ENCODE data around the gene ZFR. TPM values are rescaled to one million over a fixed set of nuclear protein-coding genes. Genes with fewer than 3 reads are reported as not detected.

Gene ZFR
- polyA plus RNA-seq, 1 donor (not counting 4 experiments of a cell fraction or from before 2014, with no cell fraction given): 58.7 TPM

DNA sequence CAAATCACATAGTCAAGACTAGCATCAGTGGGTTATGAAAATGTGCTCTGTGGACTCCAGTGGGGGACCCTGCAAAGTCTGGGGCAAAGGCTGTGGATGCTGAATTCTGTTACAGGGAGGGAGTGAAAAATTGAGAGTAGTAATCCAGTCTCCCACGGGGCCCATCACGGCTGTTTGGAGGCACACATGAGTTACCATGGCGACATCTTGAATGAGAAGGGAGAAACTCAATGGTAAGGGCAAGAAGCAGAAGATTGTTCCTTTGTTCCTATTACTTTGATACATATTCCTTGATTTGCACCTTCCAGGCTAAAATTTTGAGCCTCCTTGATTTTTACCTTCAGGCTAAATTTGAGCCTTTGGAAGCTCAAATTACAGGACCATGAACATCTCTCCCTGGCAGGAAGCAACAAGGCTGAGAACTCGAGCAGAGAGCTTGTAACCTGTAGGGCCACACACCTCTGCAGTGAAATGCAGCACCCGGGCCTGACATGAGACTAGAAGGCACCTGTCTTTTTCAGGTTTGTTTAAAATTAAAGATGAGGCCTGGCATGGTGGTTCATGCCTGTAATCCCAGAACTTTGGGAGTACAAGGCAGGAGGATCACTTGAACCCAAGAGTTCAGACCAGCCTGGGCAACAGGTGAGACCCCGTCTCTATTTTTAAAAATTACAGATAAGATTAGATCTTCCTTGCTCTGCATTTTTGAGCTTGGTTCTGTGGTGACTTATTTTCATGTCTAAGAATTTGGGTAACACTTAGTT lies 31.0 kb upstream of the ZFR start:
- DNase-seq (ENCODE audit: low read depth, low spot score) (no peak), FAIRE-seq (no peak)
- Histone ChIP-seq H3K79me2 (ENCODE audit: control insufficient read depth, insufficient read depth, low read length) (no peaks in the 10 kb centered on the region), H3K27me3 (ENCODE audit: control insufficient read depth, extremely low read depth, insufficient read depth, low read length) (no peaks in the 10 kb centered on the region), H3K9me1 (ENCODE audit: control insufficient read depth, extremely low read depth, insufficient read depth, low read length) (no peaks in the 10 kb centered on the region), H4K20me1 (ENCODE audit: control insufficient read depth, extremely low read depth, insufficient read depth, low read length) (no peaks in the 10 kb centered on the region), H3K4me3 (ENCODE audit: control insufficient read depth in 2 of 3, extremely low read depth in 1 of 3, insufficient read depth in 2 of 3, low read depth in 1 of 3, low read length in 3 of 3) (no peak overlapping the region), H3K27ac (ENCODE audit: control insufficient read depth, insufficient read depth, low read length) (no peak overlapping the region), H3K36me3 (ENCODE audit: control insufficient read depth in 2 of 2, extremely low read depth in 1 of 2, insufficient read depth in 2 of 2, low read length in 2 of 2) (no peaks in the 10 kb centered on the region), H3K4me2 (ENCODE audit: control insufficient read depth, extremely low read depth, insufficient read depth, low read depth, low read length) (no peak overlapping the region), H3K4me1 (ENCODE audit: control insufficient read depth, extremely low read depth, insufficient read depth, low read length) (no peaks in the 10 kb centered on the region), H3K9ac (ENCODE audit: control insufficient read depth, extremely low read depth, insufficient read depth, low read length) (no peak overlapping the region), H3K9me3 (ENCODE audit: control insufficient read depth, low read depth, low read length) (no peaks in the 10 kb centered on the region), H2AFZ (ENCODE audit: control insufficient read depth, low read length) (no peak overlapping the region)
- TF ChIP-seq CTCF (optimal IDR thresholded peaks at IDR 0.05 in 1 of 3, IDR thresholded peaks at IDR 0.05 in 1 of 3, conservative IDR thresholded peaks at IDR 0.05 in 1 of 3; ENCODE audit: extremely low read depth in 1 of 3, insufficient read depth in 2 of 3, low read length in 3 of 3) (no peak), EZH2 (IDR thresholded peaks at IDR 0.05; ENCODE audit: low read length) (no peak)
- dilution Hi-C loops (cut with MboI; ENCODE audit: extremely low pct_ligation_motif_present, low sequenced_read_pairs): no loop called here

DNA sequence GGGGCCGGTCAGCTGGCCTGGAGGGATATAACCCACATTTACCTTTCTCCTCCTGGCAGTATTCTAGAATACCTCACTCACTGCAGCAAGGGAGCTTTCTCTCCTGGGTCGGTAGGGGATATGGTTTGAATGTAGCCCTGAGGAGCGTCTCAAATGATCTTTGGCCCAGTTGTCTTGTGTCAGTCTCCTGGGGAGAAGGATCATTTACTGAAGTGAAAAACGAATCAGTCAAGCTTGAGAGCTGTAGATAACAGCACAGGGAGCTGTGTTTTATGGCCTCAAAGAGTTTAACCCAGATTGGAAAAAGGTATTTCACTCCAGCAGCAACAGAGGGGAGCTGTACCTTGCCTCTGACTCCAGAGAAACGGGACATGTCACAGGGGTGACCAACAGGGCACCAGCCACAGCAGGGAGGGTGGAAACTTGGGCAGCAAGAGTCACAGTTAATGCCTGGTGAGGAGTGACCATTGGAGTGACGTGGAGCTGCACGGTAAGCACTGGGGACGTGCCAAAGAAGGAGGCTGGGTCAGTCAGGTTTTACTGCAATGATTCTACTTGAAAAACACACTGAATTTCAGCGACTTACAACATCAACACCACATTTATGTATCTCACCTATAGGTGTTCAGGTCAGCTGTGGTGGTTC lies 29.8 kb upstream of the ZFR start:
- no peak overlapping the region for H3K4me3 ChIP-seq (ENCODE audit: control insufficient read depth in 2 of 3, extremely low read depth in 1 of 3, insufficient read depth in 2 of 3, low read depth in 1 of 3, low read length in 3 of 3)
- no peaks in the 10 kb centered on the region for H3K9me3 ChIP-seq (ENCODE audit: control insufficient read depth, low read depth, low read length)
- no peaks in the 10 kb centered on the region for H3K4me1 ChIP-seq (ENCODE audit: control insufficient read depth, extremely low read depth, insufficient read depth, low read length)
- H3K36me3 ChIP-seq (ENCODE audit: control insufficient read depth in 2 of 2, extremely low read depth in 1 of 2, insufficient read depth in 2 of 2, low read length in 2 of 2): no peaks in the 10 kb centered on the region
- H4K20me1 ChIP-seq (ENCODE audit: control insufficient read depth, extremely low read depth, insufficient read depth, low read length): no peaks in the 10 kb centered on the region
- TF ChIP-seq CTCF (optimal IDR thresholded peaks at IDR 0.05 in 1 of 3, IDR thresholded peaks at IDR 0.05 in 1 of 3, conservative IDR thresholded peaks at IDR 0.05 in 1 of 3; ENCODE audit: extremely low read depth in 1 of 3, insufficient read depth in 2 of 3, low read length in 3 of 3) (no peak), EZH2 (IDR thresholded peaks at IDR 0.05; ENCODE audit: low read length) (no peak)
- dilution Hi-C loops (cut with MboI; ENCODE audit: extremely low pct_ligation_motif_present, low sequenced_read_pairs): no loop called here
- H3K27ac ChIP-seq (ENCODE audit: control insufficient read depth, insufficient read depth, low read length): no peak overlapping the region
- no peaks in the 10 kb centered on the region for H3K27me3 ChIP-seq (ENCODE audit: control insufficient read depth, extremely low read depth, insufficient read depth, low read length)
- FAIRE-seq (no peak), DNase-seq (ENCODE audit: low read depth, low spot score) (no peak)
- no peaks in the 10 kb centered on the region for H3K79me2 ChIP-seq (ENCODE audit: control insufficient read depth, insufficient read depth, low read length)
- H3K9ac ChIP-seq (ENCODE audit: control insufficient read depth, extremely low read depth, insufficient read depth, low read length): no peak overlapping the region
- no peak overlapping the region for H2AFZ ChIP-seq (ENCODE audit: control insufficient read depth, low read length)
- H3K4me2 ChIP-seq (ENCODE audit: control insufficient read depth, extremely low read depth, insufficient read depth, low read depth, low read length): no peak overlapping the region
- no peaks in the 10 kb centered on the region for H3K9me1 ChIP-seq (ENCODE audit: control insufficient read depth, extremely low read depth, insufficient read depth, low read length)

All from keratinocyte (primary cell).